GM19035 (cell line): ENCODE measurements around the gene USB1.

Experiments used
- ATAC-seq: cut with Tn5 transposase; IDR thresholded peaks from one replicate; pipeline ENCODE4 v1.9.1; 2021; ENCODE audit not compliant: unreplicated experiment

Gene USB1, protein sequence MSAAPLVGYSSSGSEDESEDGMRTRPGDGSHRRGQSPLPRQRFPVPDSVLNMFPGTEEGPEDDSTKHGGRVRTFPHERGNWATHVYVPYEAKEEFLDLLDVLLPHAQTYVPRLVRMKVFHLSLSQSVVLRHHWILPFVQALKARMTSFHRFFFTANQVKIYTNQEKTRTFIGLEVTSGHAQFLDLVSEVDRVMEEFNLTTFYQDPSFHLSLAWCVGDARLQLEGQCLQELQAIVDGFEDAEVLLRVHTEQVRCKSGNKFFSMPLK

DNA sequence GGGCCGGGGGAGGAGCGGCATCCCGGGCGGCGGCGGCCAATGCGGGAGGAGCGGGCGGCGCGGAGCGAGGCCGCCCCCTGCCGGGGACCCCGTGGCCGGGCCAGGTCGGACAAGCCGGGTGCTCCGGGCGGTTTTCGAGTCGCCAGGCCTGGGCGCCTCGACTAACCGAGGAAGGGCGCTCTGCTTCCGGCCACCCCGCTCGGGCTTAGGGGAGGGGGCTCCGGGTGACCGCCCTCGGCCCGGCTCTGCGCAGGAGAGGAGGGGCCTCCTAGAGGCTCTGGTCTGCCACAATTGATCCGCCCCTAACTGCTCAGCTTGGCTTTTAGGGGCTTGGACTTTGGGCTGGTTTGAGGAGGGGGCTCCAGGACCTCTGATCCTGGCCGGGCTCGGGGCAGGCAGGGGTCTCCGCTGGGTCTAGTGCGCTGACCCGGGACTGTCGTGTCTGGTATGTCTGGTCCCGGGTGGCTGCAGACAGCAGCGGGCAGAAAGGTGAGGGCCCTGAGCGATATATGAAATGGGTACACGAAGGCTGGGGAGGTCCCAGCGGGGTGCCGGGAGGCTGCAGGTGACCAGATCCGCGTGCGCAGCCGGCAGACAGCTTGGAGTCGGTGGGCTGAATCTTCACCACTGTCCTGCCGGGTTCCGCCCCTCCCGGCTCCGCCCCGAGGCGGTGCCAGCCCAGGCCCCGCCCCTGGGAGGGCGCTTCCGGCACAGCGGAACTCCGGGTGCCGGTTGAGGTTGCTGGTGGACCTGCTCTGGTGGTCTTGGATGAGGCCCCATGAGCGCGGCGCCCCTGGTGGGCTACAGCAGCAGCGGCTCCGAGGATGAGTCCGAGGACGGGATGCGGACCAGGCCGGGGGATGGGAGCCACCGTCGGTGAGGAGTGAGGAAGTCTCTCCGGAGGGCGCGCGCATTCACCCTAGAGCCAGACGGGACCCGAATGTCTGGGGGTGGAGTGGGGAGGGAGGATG is at the start of gene USB1:
TSS of gene USB1 (plus strand) at position 702 of the 971 bp plus-strand sequence. CDS start at position 779, 77 bp downstream.
- peak; percentile 81 for ATAC-seq

DNA sequence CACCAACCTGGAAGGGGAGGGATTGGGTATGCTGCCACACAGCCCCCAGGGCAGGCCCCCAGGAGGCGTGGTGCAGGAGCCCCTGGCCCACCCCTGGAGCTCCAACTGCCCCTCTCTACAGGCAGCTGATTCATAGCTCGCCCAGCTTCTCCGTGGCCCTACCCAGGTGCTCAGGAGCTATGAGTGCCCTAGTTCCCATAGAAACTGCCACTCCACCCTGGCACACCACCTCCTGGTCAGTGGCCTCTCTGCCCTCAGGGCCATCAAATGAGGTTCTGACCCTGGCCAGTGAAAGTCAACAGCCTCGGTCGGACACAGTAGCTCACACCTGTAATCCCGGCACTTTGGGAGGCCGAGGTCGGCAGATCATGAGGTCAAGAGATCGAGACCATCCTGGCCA is 48.3 kb upstream of the USB1 start:
- ATAC-seq, result no peak

DNA sequence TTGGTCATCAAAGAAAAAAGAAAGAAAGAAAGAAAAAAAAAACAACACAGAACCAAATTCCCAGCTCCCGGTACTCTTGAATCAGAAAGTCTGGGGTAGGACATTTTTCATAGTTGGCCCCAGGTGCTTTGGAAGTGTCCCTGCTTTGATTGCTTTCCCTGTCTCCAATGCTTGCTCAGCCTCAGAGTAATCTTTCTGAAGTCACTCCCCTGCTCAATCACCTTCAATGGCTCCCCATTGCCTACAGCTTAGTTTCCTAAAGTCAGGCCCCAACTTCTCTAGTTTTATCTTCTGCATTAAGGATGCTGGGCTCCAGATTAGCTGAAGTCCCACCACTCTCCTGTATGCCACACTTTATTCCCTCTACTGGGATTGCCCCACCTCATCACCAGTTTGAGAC is 47.4 kb upstream of the USB1 start:
- ATAC-seq, result no peak

DNA sequence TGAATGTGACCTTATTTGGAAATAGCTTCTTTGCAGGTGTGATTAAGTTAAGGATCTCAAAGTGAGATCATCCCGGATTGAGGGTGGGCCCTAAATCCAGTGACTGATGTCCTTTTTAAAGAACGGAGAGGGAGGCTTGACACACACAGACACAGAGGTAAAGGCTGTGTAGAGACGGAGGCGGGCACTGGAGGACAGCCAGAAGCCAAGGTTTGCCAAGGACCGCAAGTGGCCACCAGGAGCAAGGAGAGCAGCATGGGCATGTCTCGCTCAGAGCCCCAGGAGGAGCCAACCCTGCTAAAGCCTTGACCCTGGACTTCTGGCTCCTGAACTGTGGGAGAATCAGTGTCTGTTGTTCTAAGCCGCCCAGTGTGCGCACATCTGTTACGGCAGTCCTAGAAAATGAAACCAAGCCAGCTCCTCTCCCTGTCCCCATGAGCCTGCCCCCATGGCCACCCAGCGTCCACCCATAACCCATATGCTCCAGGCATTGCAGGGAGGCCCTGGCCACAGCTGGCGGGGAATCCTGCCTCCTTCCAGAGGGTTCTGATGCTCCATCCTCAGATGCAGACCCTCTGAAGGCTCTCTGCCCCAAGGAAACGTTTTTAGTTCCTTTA is 45.5 kb upstream of the USB1 start:
- ATAC-seq, result no peak

DNA sequence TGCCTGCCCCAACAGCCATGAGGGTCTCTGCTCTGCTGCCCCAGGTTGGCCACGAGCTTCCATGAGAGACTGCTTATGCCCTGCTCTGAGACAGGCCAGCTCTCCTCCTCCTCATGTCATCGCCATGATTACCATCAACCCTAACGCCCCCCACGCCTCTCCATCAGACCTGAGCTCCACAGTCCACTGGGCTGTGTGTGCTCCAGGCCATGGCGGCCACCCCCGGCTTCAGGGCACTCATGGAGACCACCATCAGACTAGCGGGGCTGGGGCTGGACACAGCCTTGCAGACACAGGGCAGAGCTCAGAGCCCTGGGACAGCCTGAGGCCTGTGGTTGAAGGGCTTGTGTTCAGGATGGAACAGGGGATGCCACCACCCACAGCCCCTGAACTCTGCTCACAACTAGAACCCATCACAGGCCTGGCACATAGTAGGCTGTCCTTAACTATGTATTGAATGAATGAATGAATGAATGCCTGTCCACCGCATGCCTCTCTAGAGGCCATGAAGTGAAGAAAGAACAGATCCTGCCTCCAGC is 44.9 kb upstream of the USB1 start:
- no peak for ATAC-seq

GRCh38 chr16:57956924-57957672 is 44.1 kb upstream of the USB1 start:
- ATAC-seq, result no peak

DNA sequence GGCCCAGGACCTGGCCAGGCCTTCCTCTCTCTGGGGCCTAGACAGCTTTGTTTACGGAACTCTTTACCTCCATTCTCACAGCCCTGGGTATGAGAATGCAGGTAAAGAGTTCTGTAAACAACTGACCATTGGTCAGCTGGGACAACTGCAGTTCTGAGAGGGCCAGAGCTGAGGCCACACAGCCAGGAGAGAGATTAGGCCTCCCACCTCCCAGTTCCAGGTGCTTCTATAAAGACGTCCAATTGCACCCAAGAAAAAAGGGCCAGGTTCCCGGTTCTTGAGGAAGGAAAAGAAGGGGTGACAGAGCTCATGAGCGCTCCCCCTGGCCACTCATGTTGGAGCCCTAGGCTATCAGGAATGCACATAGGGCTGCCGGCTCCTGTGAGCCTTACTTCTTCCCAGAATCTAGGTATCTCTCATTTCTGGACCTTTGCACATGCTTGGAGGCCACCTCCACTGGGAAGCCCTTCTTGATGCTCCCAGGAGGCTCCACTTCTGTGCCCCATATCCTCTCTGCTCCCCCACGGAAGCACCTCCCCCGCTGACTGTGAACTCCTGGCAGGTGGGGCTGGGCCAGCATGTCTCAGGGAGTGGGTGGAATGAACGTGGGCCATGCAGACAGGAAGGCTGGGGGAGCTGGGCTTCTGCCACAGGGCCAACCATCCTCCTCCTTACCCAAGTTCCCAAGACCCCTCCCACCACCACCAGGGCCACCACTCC is 43.4 kb upstream of the USB1 start:
- ATAC-seq, result no peak

DNA sequence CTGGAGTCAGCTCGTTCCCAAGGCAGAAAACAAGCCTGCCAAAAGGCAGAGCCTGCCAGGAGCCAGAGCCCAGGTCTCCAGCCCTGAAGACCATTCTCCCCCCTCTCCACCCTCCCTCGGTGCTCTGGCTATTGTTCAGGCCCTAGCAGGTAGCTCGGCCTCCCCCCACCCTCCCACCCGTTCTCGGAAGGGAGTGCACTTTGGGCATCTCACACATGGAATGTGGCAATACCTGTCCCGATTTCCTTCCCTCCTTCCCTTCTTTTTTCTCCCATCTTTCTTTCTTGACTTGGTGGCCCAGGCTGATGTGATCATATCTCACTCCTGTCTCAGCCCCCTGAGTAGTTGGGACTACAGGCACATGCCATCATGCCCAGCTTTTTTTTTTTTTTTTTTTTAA is 42.7 kb upstream of the USB1 start:
- no peak for ATAC-seq

DNA sequence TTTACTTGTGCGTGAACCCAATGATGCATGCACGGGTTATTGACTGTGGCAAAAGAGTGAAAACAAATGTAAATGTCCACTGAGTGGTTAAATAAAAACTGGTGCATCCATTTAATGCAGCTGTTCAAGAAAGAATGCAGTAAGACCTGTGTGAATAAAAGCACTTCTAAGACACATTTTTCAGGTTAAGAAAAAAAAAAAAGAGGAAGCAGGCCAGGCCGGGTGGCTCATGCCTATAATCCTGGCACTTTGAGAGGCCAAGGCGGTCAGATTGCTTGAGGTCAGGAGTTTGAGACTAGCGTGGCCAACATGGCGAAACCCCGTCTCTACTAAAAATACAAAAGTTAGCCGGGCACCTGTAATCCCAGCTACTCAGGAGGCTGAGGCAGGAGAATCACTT is 42.1 kb upstream of the USB1 start:
- ATAC-seq, result no peak

DNA sequence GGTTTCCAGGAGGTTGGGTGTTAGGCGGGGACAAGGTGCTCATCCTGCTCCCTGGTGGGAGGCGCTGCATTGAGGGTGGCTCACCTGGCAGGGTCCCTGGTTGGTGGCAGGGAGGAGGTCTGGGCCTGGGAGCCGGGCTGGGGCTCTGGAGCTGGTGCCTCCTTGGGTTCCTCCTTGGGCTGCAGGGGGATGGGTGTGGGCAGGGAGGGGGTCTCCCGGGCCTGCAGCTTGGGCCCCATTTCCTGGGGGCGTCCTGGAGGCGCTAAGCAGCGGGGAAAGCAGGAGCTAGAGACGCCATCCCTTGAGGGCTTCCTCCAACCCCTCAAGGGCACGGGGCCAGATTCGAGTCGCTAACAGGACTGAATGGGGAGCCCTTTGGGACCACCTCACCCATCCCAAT is 41.4 kb upstream of the USB1 start:
- no peak for ATAC-seq

GRCh38 chr16:57960310-57960709 is 40.9 kb upstream of the USB1 start:
- no peak for ATAC-seq

- no peak for ATAC-seq
These were observed 40.3 kb upstream of the USB1 start for GRCh38 chr16:57960826-57961472.

- ATAC-seq, result no peak
These were observed 39.7 kb upstream of the USB1 start for GRCh38 chr16:57961538-57961937.

- ATAC-seq, result no peak
These were observed 39.2 kb upstream of the USB1 start for GRCh38 chr16:57962046-57962445.

- no peak for ATAC-seq
These were observed 38.5 kb upstream of the USB1 start for GRCh38 chr16:57962756-57963155.

DNA sequence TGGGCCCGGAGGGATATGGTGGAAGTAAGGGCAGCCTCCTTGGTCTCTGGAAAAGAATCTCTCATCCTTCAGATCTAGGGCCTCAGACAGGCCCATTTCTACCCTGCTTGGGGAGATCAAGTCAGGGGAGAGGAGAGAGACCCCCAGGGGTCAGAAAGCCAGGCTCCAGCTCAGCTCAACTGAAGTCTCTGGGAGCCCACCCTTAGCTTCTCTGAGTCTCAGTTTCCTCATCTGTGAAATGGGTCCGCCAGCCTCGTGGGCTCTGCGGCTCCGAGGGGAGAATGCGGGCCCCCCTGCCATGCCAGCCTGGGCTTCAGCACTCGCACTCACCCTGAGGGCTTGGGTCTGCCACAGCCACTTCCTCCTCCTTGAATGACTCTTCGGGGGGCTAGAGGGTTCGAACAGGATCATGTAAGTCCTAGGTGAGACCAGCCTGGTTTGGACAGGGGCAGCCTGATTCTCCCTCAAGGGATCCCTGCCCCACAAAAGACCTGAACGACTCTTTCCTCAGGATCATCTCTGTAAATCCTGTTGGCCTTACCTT is 37.0 kb upstream of the USB1 start:
- no peak for ATAC-seq

DNA sequence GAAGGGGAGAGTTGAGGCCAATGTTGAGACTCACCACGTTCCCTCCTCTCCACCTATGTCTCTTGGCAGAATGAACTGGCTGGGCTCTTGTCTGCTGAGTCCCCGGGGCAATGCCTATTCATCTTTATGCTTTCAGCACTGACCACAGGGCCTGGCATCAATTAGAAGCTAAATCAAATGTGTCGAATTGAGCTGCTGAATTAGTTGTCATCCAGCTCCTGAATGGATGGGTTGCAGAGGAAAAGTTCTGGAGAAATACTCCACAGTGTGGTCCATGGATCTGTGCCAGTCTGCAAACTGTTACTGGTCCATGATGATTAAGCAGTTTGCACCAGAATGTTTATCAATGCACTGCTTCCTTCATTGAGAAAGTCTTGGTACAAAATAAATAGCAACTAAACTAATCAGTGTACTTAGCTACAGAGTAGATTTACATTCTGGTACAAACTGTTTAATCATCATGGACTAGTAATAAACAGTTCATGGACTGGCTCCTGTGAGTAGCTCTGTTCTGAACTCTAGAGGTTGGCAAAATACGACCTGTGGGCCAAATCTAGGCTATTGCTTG is 34.9 kb upstream of the USB1 start:
- ATAC-seq, result no peak

- no peak for ATAC-seq
These were observed 34.2 kb upstream of the USB1 start for GRCh38 chr16:57966986-57967385.

- no peak for ATAC-seq
These were observed 33.3 kb upstream of the USB1 start for GRCh38 chr16:57967916-57968315.
